ENCODE results near the gene PADI4.
A peak's percentile ranks its signal among the peaks of the same experiment; 100 is the strongest.

The PADI4 gene

DNA sequence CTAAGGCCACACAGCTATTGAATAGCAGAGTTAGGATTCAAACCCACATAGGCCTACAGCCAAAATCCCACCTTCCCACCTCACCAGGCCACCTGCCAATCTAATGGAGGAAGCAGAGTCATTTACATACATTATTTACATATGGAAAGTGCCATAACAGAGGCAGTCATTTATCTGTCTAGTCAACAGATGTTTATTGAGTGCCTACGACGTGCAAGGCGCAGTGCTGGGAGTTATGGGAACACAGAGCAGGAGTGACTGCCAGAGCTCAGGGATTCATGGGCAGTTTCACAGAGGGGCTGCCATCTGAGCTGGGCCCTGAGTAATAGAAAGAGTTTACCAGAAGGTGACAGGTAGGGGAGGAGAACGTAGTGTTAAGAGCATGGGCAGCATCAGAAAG, 53.7 kb downstream of the PADI4 start:
- H3K9me3 ChIP-seq (ENCODE audit: control insufficient read depth, insufficient read depth, low read depth, low read length) = no peaks in the 10 kb centered on the region
- no peak overlapping the region for H3K27ac ChIP-seq (ENCODE audit: low read depth, low read length)
- H3K36me3 ChIP-seq (ENCODE audit: control insufficient read depth, insufficient read depth, low read length) = no peaks in the 10 kb centered on the region
- no peak overlapping the region for H3K4me3 ChIP-seq (ENCODE audit: low read depth, low read length)
- no peak overlapping the region for H3K9ac ChIP-seq (ENCODE audit: low read length)
- 0 out of 2 replicates have a peak, but pooled peaks cover 4% of the 10 kb centered on the region for H3K27me3 ChIP-seq (ENCODE audit: control insufficient read depth, insufficient read depth, low read length)
- peaks cover 11% of the 10 kb centered on the region for H3K4me1 ChIP-seq (ENCODE audit: control insufficient read depth, insufficient read depth, low read length)

DNA sequence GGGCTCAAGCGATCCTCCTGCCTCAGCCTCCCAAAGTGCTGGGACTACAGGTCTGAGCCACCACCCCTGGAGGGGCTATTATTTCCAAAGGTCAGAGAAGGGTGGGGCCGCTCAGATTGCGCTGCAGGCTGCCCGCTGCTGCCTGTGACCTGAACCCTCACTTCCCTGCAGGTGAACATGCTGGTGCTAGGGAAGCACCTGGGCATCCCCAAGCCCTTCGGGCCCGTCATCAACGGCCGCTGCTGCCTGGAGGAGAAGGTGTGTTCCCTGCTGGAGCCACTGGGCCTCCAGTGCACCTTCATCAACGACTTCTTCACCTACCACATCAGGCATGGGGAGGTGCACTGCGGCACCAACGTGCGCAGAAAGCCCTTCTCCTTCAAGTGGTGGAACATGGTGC, 55.4 kb downstream of the PADI4 start:
- Histone ChIP-seq H3K9ac (ENCODE audit: low read length) (no peak overlapping the region), H3K27ac (ENCODE audit: low read depth, low read length) (no peak overlapping the region), H3K36me3 (ENCODE audit: control insufficient read depth, insufficient read depth, low read length) (no peaks in the 10 kb centered on the region), H3K9me3 (ENCODE audit: control insufficient read depth, insufficient read depth, low read depth, low read length) (no peaks in the 10 kb centered on the region), H3K4me3 (ENCODE audit: low read depth, low read length) (no peak overlapping the region), H3K27me3 (ENCODE audit: control insufficient read depth, insufficient read depth, low read length) (0 out of 2 replicates have a peak, but pooled peaks cover 4% of the 10 kb centered on the region), H3K4me1 (ENCODE audit: control insufficient read depth, insufficient read depth, low read length) (peaks cover 11% of the 10 kb centered on the region)

DNA sequence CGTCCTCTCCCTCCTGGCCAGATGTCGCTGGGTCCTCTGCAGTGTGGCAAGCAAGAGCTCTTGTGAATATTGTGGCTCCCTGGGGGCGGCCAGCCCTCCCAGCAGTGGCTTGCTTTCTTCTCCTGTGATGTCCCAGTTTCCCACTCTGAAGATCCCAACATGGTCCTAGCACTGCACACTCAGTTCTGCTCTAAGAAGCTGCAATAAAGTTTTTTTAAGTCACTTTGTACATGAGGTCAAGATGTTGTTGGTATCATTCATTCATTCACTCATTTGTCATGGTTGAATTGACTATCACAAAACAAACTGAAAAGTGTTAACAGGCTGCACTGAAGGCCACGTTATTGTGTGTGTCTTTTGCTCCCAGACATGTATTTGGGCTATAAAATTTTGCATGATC, 55.8 kb downstream of the PADI4 start:
- H3K36me3 ChIP-seq (ENCODE audit: control insufficient read depth, insufficient read depth, low read length) = no peaks in the 10 kb centered on the region

DNA sequence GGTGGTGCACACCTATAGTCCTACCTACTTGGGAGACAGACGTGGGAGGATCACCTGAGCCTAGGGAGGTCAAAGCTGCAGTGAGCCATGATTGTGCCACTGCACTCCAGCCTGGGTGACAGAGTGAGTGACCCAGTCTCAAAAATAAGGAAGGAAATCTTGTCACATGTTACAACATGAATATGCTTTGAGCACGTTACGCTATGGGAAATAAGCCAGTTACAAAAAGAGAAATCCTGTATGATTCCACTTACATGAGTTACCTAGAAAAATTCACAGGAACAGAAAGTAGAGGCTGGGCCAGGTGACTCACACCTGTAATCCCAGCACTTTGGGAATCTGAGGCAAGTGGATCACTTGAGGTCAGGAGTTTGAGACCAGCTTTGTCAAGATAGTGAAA, 57.3 kb downstream of the PADI4 start:
- Histone ChIP-seq H3K4me3 (ENCODE audit: low read depth, low read length) (no peak overlapping the region), H3K36me3 (ENCODE audit: control insufficient read depth, insufficient read depth, low read length) (no peaks in the 10 kb centered on the region), H3K9me3 (ENCODE audit: control insufficient read depth, insufficient read depth, low read depth, low read length) (no peaks in the 10 kb centered on the region), H3K27me3 (ENCODE audit: control insufficient read depth, insufficient read depth, low read length) (0 out of 2 replicates have a peak, but pooled peaks cover 4% of the 10 kb centered on the region), H3K9ac (ENCODE audit: low read length) (no peak overlapping the region), H3K4me1 (ENCODE audit: control insufficient read depth, insufficient read depth, low read length) (peaks cover 14% of the 10 kb centered on the region), H3K27ac (ENCODE audit: low read depth, low read length) (no peak overlapping the region)

More for the DNA sequence above, 55.8 kb downstream of the PADI4 start:
- Histone ChIP-seq H3K27me3 (ENCODE audit: control insufficient read depth, insufficient read depth, low read length) (0 out of 2 replicates have a peak, but pooled peaks cover 4% of the 10 kb centered on the region), H3K9ac (ENCODE audit: low read length) (no peak overlapping the region), H3K27ac (ENCODE audit: low read depth, low read length) (no peak overlapping the region), H3K9me3 (ENCODE audit: control insufficient read depth, insufficient read depth, low read depth, low read length) (no peaks in the 10 kb centered on the region), H3K4me1 (ENCODE audit: control insufficient read depth, insufficient read depth, low read length) (peaks cover 10% of the 10 kb centered on the region), H3K4me3 (ENCODE audit: low read depth, low read length) (no peak overlapping the region)

DNA sequence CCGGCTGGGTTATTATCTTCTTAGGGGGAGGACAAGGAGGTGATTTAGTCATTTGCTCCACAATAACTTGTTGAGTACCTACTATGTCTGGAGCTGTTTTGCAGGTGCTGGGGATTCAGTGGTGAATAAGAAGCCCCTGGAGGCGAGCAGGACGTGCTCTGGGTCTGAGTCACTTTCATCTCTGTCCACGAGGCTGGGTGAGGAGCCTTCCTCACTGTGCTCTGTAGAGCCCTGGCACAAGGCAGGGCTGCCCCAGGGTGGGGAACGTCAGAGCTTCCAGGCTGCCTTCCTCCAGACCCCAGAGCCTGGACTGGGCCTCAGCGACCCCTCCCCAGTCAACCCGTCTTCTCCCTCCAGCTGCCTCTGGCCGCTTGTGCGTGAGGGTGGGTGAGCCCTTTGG, 61.5 kb downstream of the PADI4 start:
- Histone ChIP-seq H3K27ac (ENCODE audit: low read depth, low read length) (no peak overlapping the region), H3K4me3 (ENCODE audit: low read depth, low read length) (no peak overlapping the region)

DNA sequence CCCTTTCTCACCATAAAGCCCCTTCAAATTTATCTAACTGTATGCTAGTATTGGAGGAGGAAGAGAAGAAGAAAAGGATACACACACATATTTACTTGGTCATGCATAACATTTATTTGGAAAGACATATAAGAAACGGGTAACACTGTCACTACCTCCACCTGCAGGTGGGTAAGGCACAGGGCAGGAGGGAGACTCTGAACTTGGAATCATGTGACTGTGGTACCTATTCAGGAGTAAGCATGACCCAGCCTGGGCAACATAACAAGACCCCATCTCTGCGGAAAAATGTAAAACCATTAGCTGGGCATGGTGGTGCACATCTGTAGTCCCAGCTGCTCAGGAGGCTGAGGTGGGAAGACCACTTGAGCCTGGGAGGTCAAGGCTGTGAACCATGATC, 62.6 kb downstream of the PADI4 start:
- Histone ChIP-seq H3K4me1 (ENCODE audit: control insufficient read depth, insufficient read depth, low read length) (peaks cover 13% of the 10 kb centered on the region), H3K9ac (ENCODE audit: low read length) (no peak overlapping the region), H3K9me3 (ENCODE audit: control insufficient read depth, insufficient read depth, low read depth, low read length) (no peaks in the 10 kb centered on the region), H3K36me3 (ENCODE audit: control insufficient read depth, insufficient read depth, low read length) (no peaks in the 10 kb centered on the region), H3K4me3 (ENCODE audit: low read depth, low read length) (no peak overlapping the region), H3K27me3 (ENCODE audit: control insufficient read depth, insufficient read depth, low read length) (0 out of 2 replicates have a peak, but pooled peaks cover 4% of the 10 kb centered on the region), H3K27ac (ENCODE audit: low read depth, low read length) (no peak overlapping the region)

More for the DNA sequence above, 61.5 kb downstream of the PADI4 start:
- no peaks in the 10 kb centered on the region for H3K9me3 ChIP-seq (ENCODE audit: control insufficient read depth, insufficient read depth, low read depth, low read length)
- H3K27me3 ChIP-seq (ENCODE audit: control insufficient read depth, insufficient read depth, low read length) = 0 out of 2 replicates have a peak, but pooled peaks cover 4% of the 10 kb centered on the region
- H3K36me3 ChIP-seq (ENCODE audit: control insufficient read depth, insufficient read depth, low read length) = no peaks in the 10 kb centered on the region
- H3K4me1 ChIP-seq (ENCODE audit: control insufficient read depth, insufficient read depth, low read length) = peaks cover 13% of the 10 kb centered on the region
- peak overlapping the region; percentile 9 for H3K9ac ChIP-seq (ENCODE audit: low read length)

DNA sequence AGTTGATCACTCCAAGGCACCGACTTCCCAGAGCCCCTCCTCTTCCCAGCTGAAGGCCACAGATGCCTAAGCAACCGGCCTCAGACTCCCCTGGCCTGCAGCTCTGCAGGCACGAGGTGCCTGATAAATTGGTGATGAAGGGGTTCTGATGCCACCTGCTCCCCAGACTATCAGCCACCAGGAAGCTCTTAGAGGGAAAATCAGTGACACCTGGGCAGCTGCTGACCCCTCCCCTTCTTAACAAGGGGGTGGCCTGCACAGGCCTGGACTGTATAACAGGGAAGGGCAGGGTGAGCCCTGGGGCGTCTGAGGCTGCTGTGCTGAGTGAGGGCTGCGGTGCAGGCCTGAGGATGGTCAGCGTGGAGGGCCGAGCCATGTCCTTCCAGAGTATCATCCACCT, 63.9 kb downstream of the PADI4 start, which contains the start of gene PADI6:
TSS of gene PADI6 (plus strand) at position 301 of the 400 bp plus-strand sequence. CDS start at position 351, 50 bp downstream.
- peaks cover 16% of the 10 kb centered on the region for H3K4me1 ChIP-seq (ENCODE audit: control insufficient read depth, insufficient read depth, low read length)
- H3K4me3 ChIP-seq (ENCODE audit: low read depth, low read length) = no peak within 1 kb of the TSS
- H3K36me3 ChIP-seq (ENCODE audit: control insufficient read depth, insufficient read depth, low read length) = no peaks in the 10 kb centered on the region
- no peaks in the 10 kb centered on the region for H3K9me3 ChIP-seq (ENCODE audit: control insufficient read depth, insufficient read depth, low read depth, low read length)
- no peak within 1 kb of the TSS for H3K27ac ChIP-seq (ENCODE audit: low read depth, low read length)
- no peak within 1 kb of the TSS for H3K9ac ChIP-seq (ENCODE audit: low read length)
- no peaks in the 10 kb centered on the region for H3K27me3 ChIP-seq (ENCODE audit: control insufficient read depth, insufficient read depth, low read length)

DNA sequence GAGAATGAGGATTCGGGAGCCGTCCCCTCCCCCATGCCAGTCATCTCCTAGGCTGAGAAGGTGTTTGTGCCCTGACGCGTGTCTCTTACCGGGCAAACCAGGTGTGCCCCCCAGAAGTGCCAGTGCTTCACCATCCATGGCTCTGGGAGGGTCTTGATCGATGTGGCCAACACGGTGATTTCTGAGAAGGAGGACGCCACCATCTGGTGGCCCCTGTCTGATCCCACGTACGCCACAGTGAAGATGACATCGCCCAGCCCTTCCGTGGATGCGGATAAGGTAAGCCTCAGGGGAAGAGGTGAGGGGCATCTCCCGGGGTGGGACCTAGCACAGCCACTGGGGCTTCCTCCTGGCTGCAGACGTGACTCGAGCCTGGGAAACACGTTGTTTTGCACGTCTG, 65.0 kb downstream of the PADI4 start:
- Histone ChIP-seq H3K4me3 (ENCODE audit: low read depth, low read length) (no peak overlapping the region), H3K9me3 (ENCODE audit: control insufficient read depth, insufficient read depth, low read depth, low read length) (no peaks in the 10 kb centered on the region), H3K9ac (ENCODE audit: low read length) (no peak overlapping the region), H3K27ac (ENCODE audit: low read depth, low read length) (no peak overlapping the region), H3K4me1 (ENCODE audit: control insufficient read depth, insufficient read depth, low read length) (peaks cover 26% of the 10 kb centered on the region), H3K36me3 (ENCODE audit: control insufficient read depth, insufficient read depth, low read length) (no peaks in the 10 kb centered on the region), H3K27me3 (ENCODE audit: control insufficient read depth, insufficient read depth, low read length) (no peaks in the 10 kb centered on the region)

DNA sequence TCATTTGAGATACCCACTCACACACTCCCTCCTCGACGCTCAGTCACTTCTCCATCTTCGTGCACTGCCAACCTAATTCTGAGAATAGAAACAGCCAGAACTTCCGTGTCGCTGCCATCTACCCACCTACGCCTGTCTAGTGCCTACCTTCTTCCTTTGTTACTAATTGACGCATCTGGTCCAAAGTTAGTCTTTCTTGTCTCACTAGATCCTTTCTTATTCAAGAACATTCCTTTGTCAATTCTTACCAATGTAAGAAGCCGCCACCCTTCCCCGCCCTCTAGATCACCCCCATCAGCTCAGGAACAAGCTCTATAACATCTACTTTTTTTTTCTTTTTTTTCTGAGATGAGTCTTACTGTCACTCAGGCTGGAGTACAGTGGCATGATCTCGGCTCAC, 67.7 kb downstream of the PADI4 start:
- Histone ChIP-seq H3K27me3 (ENCODE audit: control insufficient read depth, insufficient read depth, low read length) (no peaks in the 10 kb centered on the region), H3K4me3 (ENCODE audit: low read depth, low read length) (no peak overlapping the region), H3K4me1 (ENCODE audit: control insufficient read depth, insufficient read depth, low read length) (peaks cover 15% of the 10 kb centered on the region), H3K9ac (ENCODE audit: low read length) (no peak overlapping the region), H3K9me3 (ENCODE audit: control insufficient read depth, insufficient read depth, low read depth, low read length) (no peaks in the 10 kb centered on the region), H3K27ac (ENCODE audit: low read depth, low read length) (no peak overlapping the region), H3K36me3 (ENCODE audit: control insufficient read depth, insufficient read depth, low read length) (no peaks in the 10 kb centered on the region)

DNA sequence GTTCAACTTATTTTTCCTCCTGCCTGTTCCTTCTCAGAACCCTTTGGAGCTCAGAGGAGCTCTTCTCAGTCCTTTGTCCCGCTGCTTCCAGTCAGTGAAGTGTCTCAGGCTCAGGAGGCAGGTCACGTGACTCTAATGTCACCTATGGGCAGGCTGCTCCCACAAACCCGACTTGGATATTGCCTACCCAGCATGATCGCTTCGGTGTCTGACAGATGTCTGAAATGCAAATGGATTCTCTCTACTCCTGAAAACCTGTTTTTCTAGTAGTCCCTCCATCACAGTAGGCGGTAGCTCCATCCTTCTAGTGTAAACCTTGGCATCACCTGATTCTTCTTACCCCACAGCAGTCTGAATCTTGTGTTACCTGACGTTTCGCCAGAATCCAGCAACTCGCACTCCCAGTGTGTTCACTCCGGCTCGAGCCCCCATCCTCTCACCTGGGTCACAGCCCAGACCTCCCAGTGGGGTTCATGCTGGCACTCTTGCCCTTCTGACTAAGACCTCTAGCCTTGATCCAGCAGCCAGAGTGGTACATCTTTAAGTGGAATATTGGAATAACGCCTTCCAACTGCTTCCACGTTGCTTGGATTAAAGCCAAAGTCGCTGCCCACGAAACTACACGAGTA, 69.4 kb downstream of the PADI4 start:
- Histone ChIP-seq H3K9me3 (ENCODE audit: control insufficient read depth, insufficient read depth, low read depth, low read length) (no peaks in the 10 kb centered on the region), H3K27ac (ENCODE audit: low read depth, low read length) (no peak overlapping the region), H3K4me1 (ENCODE audit: control insufficient read depth, insufficient read depth, low read length) (peaks cover 15% of the 10 kb centered on the region), H3K27me3 (ENCODE audit: control insufficient read depth, insufficient read depth, low read length) (no peaks in the 10 kb centered on the region), H3K36me3 (ENCODE audit: control insufficient read depth, insufficient read depth, low read length) (no peaks in the 10 kb centered on the region), H3K4me3 (ENCODE audit: low read depth, low read length) (no peak overlapping the region), H3K9ac (ENCODE audit: low read length) (no peak overlapping the region)

DNA sequence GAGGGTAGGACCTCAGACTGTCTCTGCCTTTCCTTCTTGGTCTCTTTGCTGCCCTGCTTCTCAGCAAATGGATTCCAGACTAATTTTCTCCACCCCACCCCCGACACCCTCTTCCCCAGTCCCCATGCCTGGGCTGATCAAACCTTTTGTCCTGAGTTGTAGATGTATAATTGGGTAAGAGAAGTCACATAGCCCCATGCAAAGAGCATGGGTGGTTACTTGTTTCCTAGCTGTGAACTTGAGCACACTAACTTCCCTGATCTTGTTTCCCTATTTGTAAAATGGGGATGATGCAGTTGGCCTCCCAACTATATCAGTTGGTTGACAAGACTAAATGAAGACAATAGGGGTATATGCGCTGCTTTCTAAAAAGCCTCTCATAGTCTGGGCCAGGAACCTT, 73.2 kb downstream of the PADI4 start:
- no peaks in the 10 kb centered on the region for H3K36me3 ChIP-seq (ENCODE audit: control insufficient read depth, insufficient read depth, low read length)
- no peak overlapping the region for H3K27ac ChIP-seq (ENCODE audit: low read depth, low read length)
- no peak overlapping the region for H3K4me3 ChIP-seq (ENCODE audit: low read depth, low read length)
- no peaks in the 10 kb centered on the region for H3K9me3 ChIP-seq (ENCODE audit: control insufficient read depth, insufficient read depth, low read depth, low read length)
- H3K9ac ChIP-seq (ENCODE audit: low read length) = no peak overlapping the region
- no peaks in the 10 kb centered on the region for H3K27me3 ChIP-seq (ENCODE audit: control insufficient read depth, insufficient read depth, low read length)
- H3K4me1 ChIP-seq (ENCODE audit: control insufficient read depth, insufficient read depth, low read length) = peaks cover 15% of the 10 kb centered on the region
